Loucy (cell line): Measurements from ENCODE around the gene SLCO1B3.

Experiments
- CTCF ChIP-seq: fragments of 200-600 bp; sonication (generic); conservative IDR thresholded peaks from 2 replicates; pipeline ENCODE4 v1.5.1; 2014; ENCODE audit warnings: mild to moderate bottlenecking, antibody characterized with exemption, low read length
- EZH2phosphoT487 ChIP-seq: fragments of 200-600 bp; IDR thresholded peaks from 2 replicates; pipeline ENCODE4 v1.6.1; 2018; ENCODE audit warnings: antibody characterized with exemption, mild to moderate bottlenecking, moderate library complexity, borderline replicate concordance

DNA sequence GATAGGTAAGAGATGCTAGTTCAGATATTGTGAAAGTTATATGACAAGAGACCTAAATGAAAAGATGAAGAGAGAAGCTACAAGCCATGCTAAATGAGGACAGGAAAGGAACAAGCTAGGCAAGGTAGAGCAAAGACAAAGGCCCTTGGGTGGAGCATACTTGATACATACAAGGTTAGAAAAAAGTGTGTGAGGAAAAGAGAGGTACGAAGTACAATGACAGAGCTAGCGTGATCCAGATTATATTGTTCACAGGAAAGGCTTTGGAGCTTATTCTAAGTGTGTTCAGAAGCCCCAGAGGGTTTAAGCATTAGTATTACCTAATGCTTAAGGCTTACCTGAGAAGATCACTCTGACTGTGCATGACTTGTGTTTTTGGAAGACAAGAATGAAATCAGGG is 75.0 kb downstream of the SLCO1B3 start:
- no peak for TF ChIP-seq CTCF
- TF ChIP-seq EZH2phosphoT487, result no peak
